Activated B cell treated with CpG ODN at 0.5 μM for 24 hours (primary cell): ENCODE results near the gene PTCH1. TPM values are rescaled to one million over a fixed set of nuclear protein-coding genes. Genes with fewer than 3 reads are reported as not detected.

ENCODE experiments used
- ATAC-seq: fragments of 200-7000 bp; cut with Tn5 transposase; one replicate; pipeline ENCODE4 v1.10.0; 2021; ENCODE audit warnings: low read depth, mild to moderate bottlenecking, moderate library complexity
- CTCF ChIA-PET: fragments of 350-600 bp; sonication (Branson Sonifier 250); formaldehyde crosslinking; loops from one replicate; lab custom pipeline; 2021; ENCODE audit warnings: antibody characterized with exemption; lab: Charles Lee
- POLR2A ChIA-PET: fragments of 350-600 bp; sonication (Branson Sonifier 250); formaldehyde crosslinking; loops from one replicate; lab custom pipeline; 2021; ENCODE audit warnings: antibody characterized with exemption; lab: Charles Lee
- DNase-seq: peaks from one replicate; pipeline ENCODE4 v3.0.0; 2022
- H3K27ac Mint-ChIP-seq: one replicate; pipeline ENCODE4 v1.8.0; 2020; ENCODE audit warnings: mixed read lengths
- H3K27me3 Mint-ChIP-seq: one replicate; pipeline ENCODE4 v1.8.0; 2021; ENCODE audit warnings: mixed read lengths
- H3K36me3 Mint-ChIP-seq: one replicate; pipeline ENCODE4 v1.8.0; 2021; ENCODE audit warnings: low read depth, mixed read lengths
- H3K4me1 Mint-ChIP-seq: one replicate; pipeline ENCODE4 v1.8.0; 2021; ENCODE audit warnings: mixed read lengths
- H3K4me3 Mint-ChIP-seq: one replicate; pipeline ENCODE4 v1.8.0; 2020; ENCODE audit warnings: mild to moderate bottlenecking, mixed read lengths
- H3K9me3 Mint-ChIP-seq: one replicate; pipeline ENCODE4 v1.8.0; 2020; ENCODE audit warnings: mixed read lengths
- CTCF ChIP-seq: fragments of 200-600 bp; IDR thresholded peaks from one replicate; pipeline ENCODE4 v1.8.0; 2022; ENCODE audit warnings: antibody characterized with exemption, mild to moderate bottlenecking
- intact Hi-C: fragments of 100-400 bp; cut with micrococcal nuclease; formaldehyde crosslinking; loops from one replicate; pipeline ENCODE4 v1.15.1; 2024
- total RNA-seq: library from RNA; stranded (reverse); gene quantifications from 2 replicates; pipeline ENCODE4 v1.2.3, GENCODE V29; 2022

The PTCH1 gene
- total RNA-seq, 1 donor from 2014 or later: 8.6 TPM

DNA sequence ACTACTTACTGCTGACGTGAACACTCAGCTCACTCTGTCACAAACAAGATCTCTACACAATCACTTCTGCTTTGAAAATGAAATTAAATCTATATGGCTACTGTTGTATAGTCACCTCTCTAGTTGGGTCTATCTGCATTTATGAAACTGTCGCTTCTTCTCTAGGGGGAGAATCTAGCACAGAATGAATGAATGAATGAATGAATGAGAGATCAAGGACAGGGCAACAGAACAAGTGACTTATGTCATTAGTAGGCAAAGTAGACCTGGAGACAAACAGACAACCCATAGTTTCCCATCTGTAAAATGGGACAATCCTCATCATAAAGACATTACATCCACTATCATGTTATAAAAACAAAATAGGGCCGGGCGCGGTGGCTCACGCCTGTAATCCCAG lies 13.4 kb downstream of the PTCH1 start:
- no peak for TF ChIP-seq CTCF
- H3K36me3 Mint-ChIP-seq: peaks cover 2% of the 10 kb centered on the region
- intact Hi-C loops: loop anchor here (10.0 kb wide), 1 partner anchor 1061 kb away; no protein-coding TSS in a partner anchor
- ATAC-seq (no peak), DNase-seq (no peak)
- no peak overlapping the region for H3K4me3 Mint-ChIP-seq
- CTCF ChIA-PET: no interaction called here
- POLR2A ChIA-PET: no interaction called here
- peaks cover 36% of the 10 kb centered on the region for H3K27me3 Mint-ChIP-seq
- no peaks in the 10 kb centered on the region for H3K9me3 Mint-ChIP-seq
- H3K27ac Mint-ChIP-seq: no peak overlapping the region
- H3K4me1 Mint-ChIP-seq: peaks cover 40% of the 10 kb centered on the region

- no peak overlapping the region for H3K27ac Mint-ChIP-seq
- H3K36me3 Mint-ChIP-seq: no peaks in the 10 kb centered on the region
- no peak overlapping the region for H3K4me3 Mint-ChIP-seq
- no peak for DNase-seq
- peaks cover 35% of the 10 kb centered on the region for H3K27me3 Mint-ChIP-seq
- intact Hi-C loops: loop anchor here (10.0 kb wide), 1 partner anchor 1063 kb away; no protein-coding TSS in a partner anchor
- no peaks in the 10 kb centered on the region for H3K9me3 Mint-ChIP-seq
- ChIA-PET CTCF (no interaction called here), POLR2A (no interaction called here)
- ATAC-seq: no peak
- TF ChIP-seq CTCF: no peak
- peaks cover 32% of the 10 kb centered on the region for H3K4me1 Mint-ChIP-seq
Measured at GRCh38 chr9:95502248-95502647, 14.5 kb downstream of the PTCH1 start.

- Mint-ChIP-seq H3K4me1 (peaks cover 20% of the 10 kb centered on the region), H3K36me3 (no peaks in the 10 kb centered on the region), H3K27me3 (peaks cover 29% of the 10 kb centered on the region), H3K9me3 (no peaks in the 10 kb centered on the region), H3K27ac (no peak overlapping the region), H3K4me3 (no peak overlapping the region)
- DNase-seq: no peak
- ATAC-seq: no peak
- intact Hi-C loops: loop anchor here (10.0 kb wide), 1 partner anchor 1065 kb away; no protein-coding TSS in a partner anchor
- TF ChIP-seq CTCF: no peak
- POLR2A ChIA-PET: interaction anchor here (1.4 kb wide), 1 partner anchor 12 kb away, joined by 3 read pairs; no protein-coding TSS in a partner anchor
- CTCF ChIA-PET: no interaction called here
Measured at GRCh38 chr9:95499847-95500246, 16.9 kb downstream of the PTCH1 start.

GRCh38 chr9:95499046-95499676 lies 17.6 kb downstream of the PTCH1 start:
- intact Hi-C loops: no loop called here
- H3K27ac Mint-ChIP-seq: no peak overlapping the region
- no peak for ATAC-seq
- DNase-seq: no peak
- H3K27me3 Mint-ChIP-seq: peaks cover 22% of the 10 kb centered on the region
- ChIA-PET CTCF (no interaction called here), POLR2A (interaction anchor here (0.6 to 1.4 kb wide), 2 partner anchors 12 to 1742 kb away, joined by 3 to 6 read pairs; no protein-coding TSS in a partner anchor)
- H3K36me3 Mint-ChIP-seq: no peaks in the 10 kb centered on the region
- no peak overlapping the region for H3K4me3 Mint-ChIP-seq
- peaks cover 20% of the 10 kb centered on the region for H3K4me1 Mint-ChIP-seq
- H3K9me3 Mint-ChIP-seq: no peaks in the 10 kb centered on the region
- no peak for TF ChIP-seq CTCF

GRCh38 chr9:95498641-95499040 lies 18.1 kb downstream of the PTCH1 start:
- H3K4me3 Mint-ChIP-seq: no peak overlapping the region
- POLR2A ChIA-PET: interaction anchor here (0.6 kb wide), 1 partner anchor 1743 kb away, joined by 6 read pairs; no protein-coding TSS in a partner anchor

More at GRCh38 chr9:95498641-95499040, 18.1 kb downstream of the PTCH1 start:
- TF ChIP-seq CTCF: no peak
- Mint-ChIP-seq H3K9me3 (no peaks in the 10 kb centered on the region), H3K36me3 (no peaks in the 10 kb centered on the region), H3K27me3 (peaks cover 22% of the 10 kb centered on the region), H3K4me1 (peaks cover 23% of the 10 kb centered on the region), H3K27ac (no peak overlapping the region)
- no peak for ATAC-seq
- CTCF ChIA-PET: no interaction called here
- DNase-seq: no peak
- intact Hi-C loops: no loop called here
